Neuronal stem cell (in vitro differentiated cells): ENCODE data around the gene TGFBR1.

ENCODE experiments used
- DNase-seq: peaks from one replicate; pipeline ENCODE4 v3.0.0-alpha.2; 2013; ENCODE audit warnings: low spot score
- H2AFZ ChIP-seq: one replicate; pipeline ENCODE4 v1.6.1; 2013; ENCODE audit warnings: mild to moderate bottlenecking, low read length, inconsistent platforms
- H2AK5ac ChIP-seq: 2 replicates; pipeline ENCODE4 v1.6.1; 2013; ENCODE audit warnings: low read depth, mild to moderate bottlenecking, inconsistent platforms, low read length, moderate library complexity, mixed read lengths
- H2BK120ac ChIP-seq: 2 replicates; pipeline ENCODE4 v1.6.1; 2013; ENCODE audit warnings: low read depth, mild to moderate bottlenecking, inconsistent platforms, low read length, moderate library complexity, mixed read lengths
- H2BK12ac ChIP-seq: one replicate; pipeline ENCODE4 v1.6.1; 2013; ENCODE audit warnings: low read length, inconsistent platforms
- H2BK15ac ChIP-seq: 2 replicates; pipeline ENCODE4 v1.6.1; 2013; ENCODE audit warnings: mild to moderate bottlenecking, low read length, inconsistent platforms, mixed read lengths
- H2BK5ac ChIP-seq: one replicate; pipeline ENCODE4 v1.6.1; 2013; ENCODE audit warnings: inconsistent platforms, mild to moderate bottlenecking, low read length, moderate library complexity
- H3K14ac ChIP-seq: one replicate; pipeline ENCODE4 v1.6.1; 2013; ENCODE audit warnings: low read length, inconsistent platforms
- H3K18ac ChIP-seq: 2 replicates; pipeline ENCODE4 v1.6.1; 2013; ENCODE audit warnings: low read length, inconsistent platforms
- H3K23ac ChIP-seq: 2 replicates; pipeline ENCODE4 v1.6.1; 2013; ENCODE audit warnings: low read depth, mild to moderate bottlenecking, mixed read lengths, low read length, inconsistent platforms; ENCODE audit not compliant: poor library complexity
- H3K27ac ChIP-seq: replicated peaks from 3 replicates; pipeline ENCODE4 v1.5.1; 2013; ENCODE audit warnings: low read length, inconsistent platforms
- H3K27me3 ChIP-seq, 3 experiments: 2 replicates each; pipeline ENCODE4 v1.6.1; 2013; ENCODE audit warnings: low read length in 3 of 3, mild to moderate bottlenecking in 2 of 3, inconsistent platforms in 1 of 3, low read depth in 1 of 3, mixed read lengths in 1 of 3, moderate library complexity in 1 of 3; ENCODE audit not compliant: control insufficient read depth in 3 of 3, insufficient read depth in 3 of 3
- H3K36me3 ChIP-seq, 2 donors: replicated peaks in 1 of 2; 2 replicates each; pipeline ENCODE4 v1.6.1; 2013; ENCODE audit warnings: low read length in 2 of 2; ENCODE audit not compliant: control insufficient read depth in 2 of 2, insufficient read depth in 2 of 2
- H3K4ac ChIP-seq: 2 replicates; pipeline ENCODE4 v1.6.1; 2013; ENCODE audit warnings: inconsistent platforms, mild to moderate bottlenecking, low read length, moderate library complexity
- H3K4me1 ChIP-seq, 2 donors: 1 replicate in 1 of 2; 2 replicates in 1 of 2; pipeline ENCODE4 v1.6.1; 2013; ENCODE audit warnings: low read length in 2 of 2, low read depth in 1 of 2; ENCODE audit not compliant: control insufficient read depth in 2 of 2, insufficient read depth in 1 of 2
- H3K4me2 ChIP-seq: one replicate; pipeline ENCODE4 v1.6.1; 2013; ENCODE audit warnings: mild to moderate bottlenecking, low read length, inconsistent platforms; ENCODE audit not compliant: insufficient read depth, poor library complexity, severe bottlenecking
- H3K4me3 ChIP-seq, 2 donors: 2 replicates each; pipeline ENCODE4 v1.5.1; 2013; ENCODE audit warnings: low read length in 2 of 2, mild to moderate bottlenecking in 2 of 2, inconsistent platforms in 1 of 2, moderate library complexity in 1 of 2
- H3K79me1 ChIP-seq: one replicate; pipeline ENCODE4 v1.6.1; 2013; ENCODE audit warnings: low read depth, mild to moderate bottlenecking, inconsistent platforms, low read length, moderate library complexity
- H3K9ac ChIP-seq: one replicate; pipeline ENCODE4 v1.6.1; 2013; ENCODE audit warnings: mild to moderate bottlenecking, low read depth, low read length, inconsistent platforms; ENCODE audit not compliant: poor library complexity
- H3K9me3 ChIP-seq, 2 donors: replicated peaks in 1 of 2; 2 replicates each; pipeline versions ENCODE3 to v1.6.1; 2013; ENCODE audit warnings: low read length in 2 of 2, mild to moderate bottlenecking in 2 of 2, inconsistent platforms in 1 of 2, low read depth in 1 of 2, mixed read lengths in 1 of 2, moderate library complexity in 1 of 2; ENCODE audit not compliant: control insufficient read depth in 2 of 2, insufficient read depth in 1 of 2
- H4K8ac ChIP-seq: one replicate; pipeline ENCODE4 v1.6.1; 2013; ENCODE audit warnings: low read depth, mild to moderate bottlenecking, inconsistent platforms, low read length, moderate library complexity
- H4K91ac ChIP-seq: one replicate; pipeline ENCODE4 v1.6.1; 2013; ENCODE audit warnings: low read length, low read depth, mild to moderate bottlenecking, inconsistent platforms; ENCODE audit not compliant: poor library complexity
- WGBS, 2 donors: extraction: QIAGEN DNeasy Blood & Tissue Kit; methylation state at CpG; one replicate each; pipeline ENCODE4 v1.1.7; 2013; ENCODE audit warnings: missing lambda C conversion rate in 2 of 2, mixed read lengths in 1 of 2; ENCODE audit not compliant: insufficient read length in 2 of 2, insufficient replicate concordance in 1 of 2; ENCODE audit errors: extremely low coverage in 2 of 2; 5-methylcytosine and 5-hydroxymethylcytosine counted together

TGFBR1 gene

GRCh38 chr9:99162759-99163364 is 57.9 kb downstream of the TGFBR1 start:
- H4K91ac ChIP-seq, result no peak overlapping the region
- H3K9ac ChIP-seq, result no peak overlapping the region
- H3K36me3 ChIP-seq, result no peaks in the 10 kb centered on the region
- no peaks in the 10 kb centered on the region for H3K9me3 ChIP-seq
- H3K27me3 ChIP-seq, result peaks cover 0 to 4% (median 0%) of the 10 kb centered on the region in 3 experiments
- H2BK12ac ChIP-seq, result no peak overlapping the region
- no peak overlapping the region for H2BK120ac ChIP-seq
- WGBS, 2 donors, result no CpG with 5 or more reads among the region's 3 CpGs
- H3K79me1 ChIP-seq, result no peaks in the 10 kb centered on the region
- H3K14ac ChIP-seq, result no peak overlapping the region
- H3K18ac ChIP-seq, result no peak overlapping the region
- no peak overlapping the region for H3K4me3 ChIP-seq
- no peak overlapping the region for H2BK15ac ChIP-seq
- H3K4me1 ChIP-seq, result peaks cover 0 to 9% of the 10 kb centered on the region in 2 donors
- no peak overlapping the region for H4K8ac ChIP-seq
- no peak overlapping the region for H3K27ac ChIP-seq
- no peak for DNase-seq
- no peak overlapping the region for H2BK5ac ChIP-seq
- H3K4me2 ChIP-seq, result no peak overlapping the region
- H3K4ac ChIP-seq, result no peak overlapping the region
- no peak overlapping the region for H2AFZ ChIP-seq
- H2AK5ac ChIP-seq, result no peak overlapping the region
- H3K23ac ChIP-seq, result no peak overlapping the region

- Histone ChIP-seq H3K23ac (no peak overlapping the region), H4K8ac (no peak overlapping the region), H2BK12ac (no peak overlapping the region), H3K4me1 (peaks cover 22 to 26% of the 10 kb centered on the region in 2 donors), H3K4me2 (no peak overlapping the region), H3K9ac (no peak overlapping the region), H3K27me3 (peaks cover 0 to 4% (median 0%) of the 10 kb centered on the region in 3 experiments), H2BK15ac (no peak overlapping the region), H3K9me3 (no peaks in the 10 kb centered on the region), H3K4ac (no peak overlapping the region), H4K91ac (no peak overlapping the region), H2AK5ac (no peak overlapping the region), H3K36me3 (no peaks in the 10 kb centered on the region), H3K4me3 (no peak overlapping the region), H3K18ac (no peak overlapping the region), H3K79me1 (no peaks in the 10 kb centered on the region), H2BK120ac (no peak overlapping the region), H2BK5ac (no peak overlapping the region), H3K27ac (no peak overlapping the region), H3K14ac (no peak overlapping the region), H2AFZ (no peak overlapping the region)
- no peak for DNase-seq
- no CpG with 5 or more reads among the region's 2 CpGs for WGBS, 2 donors
These were observed 61.2 kb downstream of the TGFBR1 start for GRCh38 chr9:99166149-99166548.

GRCh38 chr9:99167119-99167518 is 62.2 kb downstream of the TGFBR1 start:
- H3K36me3 ChIP-seq, result no peaks in the 10 kb centered on the region
- no peak overlapping the region for H3K4ac ChIP-seq
- no peak overlapping the region for H4K91ac ChIP-seq
- peaks cover 0 to 4% (median 0%) of the 10 kb centered on the region in 3 experiments for H3K27me3 ChIP-seq
- H2BK12ac ChIP-seq, result no peak overlapping the region
- no peak overlapping the region for H4K8ac ChIP-seq
- H3K23ac ChIP-seq, result no peak overlapping the region
- no peak overlapping the region for H3K4me2 ChIP-seq
- no peak overlapping the region for H2AK5ac ChIP-seq
- no peak overlapping the region for H3K4me3 ChIP-seq
- no peak overlapping the region for H2AFZ ChIP-seq
- no peak overlapping the region for H3K14ac ChIP-seq
- DNase-seq, result no peak
- no peak overlapping the region for H3K9ac ChIP-seq
- no peak overlapping the region for H2BK15ac ChIP-seq
- H2BK5ac ChIP-seq, result no peak overlapping the region
- no peak overlapping the region for H3K27ac ChIP-seq
- no peak overlapping the region for H2BK120ac ChIP-seq
- no peaks in the 10 kb centered on the region for H3K9me3 ChIP-seq
- WGBS, 2 donors, result no CpG with 5 or more reads among the region's 4 CpGs
- H3K4me1 ChIP-seq, result peaks cover 29 to 35% of the 10 kb centered on the region in 2 donors
- H3K79me1 ChIP-seq, result no peaks in the 10 kb centered on the region
- no peak overlapping the region for H3K18ac ChIP-seq

- Histone ChIP-seq H3K14ac (no peak overlapping the region), H3K23ac (no peak overlapping the region), H3K79me1 (no peaks in the 10 kb centered on the region), H4K91ac (no peak overlapping the region), H3K27me3 (peaks cover 0 to 4% (median 0%) of the 10 kb centered on the region in 3 experiments), H3K36me3 (no peaks in the 10 kb centered on the region), H2BK15ac (no peak overlapping the region), H3K4ac (no peak overlapping the region), H3K4me3 (no peak overlapping the region), H2AFZ (no peak overlapping the region), H4K8ac (no peak overlapping the region), H3K9ac (no peak overlapping the region), H3K4me1 (peaks cover 34 to 39% of the 10 kb centered on the region in 2 donors), H3K9me3 (no peaks in the 10 kb centered on the region), H2BK12ac (no peak overlapping the region), H3K27ac (no peak overlapping the region), H3K4me2 (no peak overlapping the region), H2BK5ac (no peak overlapping the region), H2AK5ac (no peak overlapping the region), H2BK120ac (no peak overlapping the region), H3K18ac (no peak overlapping the region)
- DNase-seq, result no peak
- no CpG with 5 or more reads among the region's 3 CpGs for WGBS, 2 donors
These were observed 62.8 kb downstream of the TGFBR1 start for GRCh38 chr9:99167694-99168093.
